ENCODE measurements around the gene MAP3K15. TPM values are rescaled to one million over a fixed set of nuclear protein-coding genes. Genes with fewer than 3 reads are reported as not detected.

The MAP3K15 gene
- total RNA-seq, 6 experiments from 2014 or later: 0.09 to 0.29 (median 0.23) TPM

GRCh38 chrX:19350941-19351384, 164.3 kb downstream of the MAP3K15 start:
- no peak overlapping the region for H3K27ac Mint-ChIP-seq
- peaks cover 11% of the 10 kb centered on the region; the same call in 1 of the 2 replicates for H3K4me1 Mint-ChIP-seq (ENCODE audit: low read depth)
- H3K27me3 Mint-ChIP-seq (ENCODE audit: insufficient read depth): no peaks in the 10 kb centered on the region; the same call in 1 of the 2 replicates
- TF ChIP-seq CTCF (IDR thresholded peaks at IDR 0.05): no peak
- H3K4me3 Mint-ChIP-seq: no peak overlapping the region
- H3K36me3 Mint-ChIP-seq (ENCODE audit: low read depth): peaks cover 10% of the 10 kb centered on the region
- H3K9me3 Mint-ChIP-seq: no peaks in the 10 kb centered on the region
- no peak for DNase-seq

GRCh38 chrX:19349264-19349663, 166.0 kb downstream of the MAP3K15 start:
- no peak overlapping the region for H3K4me3 Mint-ChIP-seq
- no peaks in the 10 kb centered on the region for H3K9me3 Mint-ChIP-seq
- TF ChIP-seq CTCF (IDR thresholded peaks at IDR 0.05): no peak
- H3K4me1 Mint-ChIP-seq (ENCODE audit: low read depth): peaks cover 11% of the 10 kb centered on the region; the same call in 1 of the 2 replicates
- H3K27ac Mint-ChIP-seq: no peak overlapping the region
- no peak for DNase-seq
- no peaks in the 10 kb centered on the region; the same call in 1 of the 2 replicates for H3K27me3 Mint-ChIP-seq (ENCODE audit: insufficient read depth)
- peaks cover 10% of the 10 kb centered on the region for H3K36me3 Mint-ChIP-seq (ENCODE audit: low read depth)

- H3K4me1 Mint-ChIP-seq (ENCODE audit: low read depth): peaks cover 15% of the 10 kb centered on the region
- H3K9me3 Mint-ChIP-seq: no peaks in the 10 kb centered on the region
- peak overlapping the region; percentile 35; the same call in 1 of the 2 replicates for H3K27ac Mint-ChIP-seq
- H3K4me3 Mint-ChIP-seq: no peak overlapping the region
- no peak for TF ChIP-seq CTCF (IDR thresholded peaks at IDR 0.05)
- H3K27me3 Mint-ChIP-seq (ENCODE audit: insufficient read depth): no peaks in the 10 kb centered on the region
- H3K36me3 Mint-ChIP-seq (ENCODE audit: low read depth): peaks cover 9% of the 10 kb centered on the region
- DNase-seq: peak; percentile 35
Measured at GRCh38 chrX:19347916-19348315, 167.4 kb downstream of the MAP3K15 start.

- peak overlapping the region; percentile 87 for H3K4me3 Mint-ChIP-seq
- no peaks in the 10 kb centered on the region for H3K27me3 Mint-ChIP-seq (ENCODE audit: insufficient read depth)
- no peak for DNase-seq
- H3K4me1 Mint-ChIP-seq (ENCODE audit: low read depth): peaks cover 25% of the 10 kb centered on the region
- H3K9me3 Mint-ChIP-seq: no peaks in the 10 kb centered on the region
- no peak for TF ChIP-seq CTCF (IDR thresholded peaks at IDR 0.05)
- peak overlapping the region; percentile 84; the same call in 1 of the 2 replicates for H3K27ac Mint-ChIP-seq
- no peaks in the 10 kb centered on the region for H3K36me3 Mint-ChIP-seq (ENCODE audit: low read depth)
Measured at GRCh38 chrX:19344661-19345060, 170.6 kb downstream of the MAP3K15 start.

- Mint-ChIP-seq H3K36me3 (ENCODE audit: low read depth) (no peaks in the 10 kb centered on the region), H3K9me3 (no peaks in the 10 kb centered on the region), H3K4me1 (ENCODE audit: low read depth) (peaks cover 25% of the 10 kb centered on the region), H3K27me3 (ENCODE audit: insufficient read depth) (no peaks in the 10 kb centered on the region), H3K27ac (peak within 1 kb of the TSS; percentile 84), H3K4me3 (peak within 1 kb of the TSS; percentile 87)
- TF ChIP-seq CTCF (IDR thresholded peaks at IDR 0.05): no peak
- DNase-seq: peak; percentile 84
Measured at GRCh38 chrX:19343535-19344408, 171.5 kb downstream of the MAP3K15 start, which contains the start of gene PDHA1. Gene PDHA1 (plus strand): TSS chrX:19343927. CDS start chrX:19344038, 111 bp downstream.
